K562 (cell line): ENCODE measurements around the gene FLT1. TPM values are rescaled to one million over a fixed set of nuclear protein-coding genes. Genes with fewer than 3 reads are reported as not detected.

ENCODE experiments used
- ATAC-seq: fragments of 200-7000 bp; cut with Tn5 transposase; 3 replicates; pipeline ENCODE4 v1.9.1; 2020; ENCODE audit warnings: moderate library complexity
- BruUV-seq: library from RNA; stranded (reverse); fragments of 400-500 nt; replicated peaks from 2 replicates; lab custom pipeline; 2021; lab: Mats Ljungman, UMichigan
- CTCF ChIA-PET: fragments of 300-600 bp; formaldehyde crosslinking; extraction: SDS; loops from one replicate; lab custom pipeline; 2021; ENCODE audit warnings: low intra/inter-chr PET ratio; lab: Yijun Ruan, JAX
- POLR2A ChIA-PET: fragments of 300-600, 350-650 bp; sonication (Branson Sonifier 250); formaldehyde crosslinking; extraction: SDS; loops from one replicate; lab custom pipeline; 2021; ENCODE audit warnings: antibody characterized with exemption, inconsistent platforms; lab: Yijun Ruan, JAX
- DNase-seq, 4 experiments: peaks; one replicate each; pipeline versions ENCODE4 v3.0.0 to v3.0.0-alpha.2; 2011 to 2018; ENCODE audit warnings: low spot score in 3 of 4, mixed read lengths in 3 of 4; ENCODE audit errors: extremely low read depth in 1 of 4
- FAIRE-seq: peaks from 2 replicates; lab custom pipeline; 2011; peaks lifted over from hg19 to GRCh38; lab: Jason Lieb, UNC
- H2AFZ ChIP-seq: 2 replicates; pipeline ENCODE4 v1.6.0; 2011; ENCODE audit warnings: low read depth, low read length, control low read depth, inconsistent platforms
- H3K27ac ChIP-seq: fragments of 200-600 bp; 3 replicates; pipeline ENCODE4 v1.8.0; 2011; ENCODE audit warnings: low read depth, mild to moderate bottlenecking, control low read depth, inconsistent platforms, low read length, moderate library complexity, mixed read lengths; ENCODE audit errors: extremely low read depth
- H3K27me3 ChIP-seq, 2 experiments: fragments of 300-600 bp in 1 of 2; 2 replicates in 1 of 2; 3 replicates in 1 of 2; pipeline versions ENCODE4 v1.6.0 to v1.8.0; 2011; ENCODE audit warnings: inconsistent platforms in 2 of 2, low read length in 2 of 2, mild to moderate bottlenecking in 1 of 2, mixed read lengths in 1 of 2, moderate library complexity in 1 of 2; ENCODE audit not compliant: control insufficient read depth in 2 of 2, insufficient read depth in 2 of 2
- H3K36me3 ChIP-seq: fragments of 300-600 bp; 3 replicates; pipeline ENCODE4 v1.8.0; 2011; ENCODE audit warnings: mild to moderate bottlenecking, low read length, inconsistent platforms; ENCODE audit not compliant: control insufficient read depth, insufficient read depth
- H3K4me1 ChIP-seq, 2 experiments: fragments of 200-600 bp in 1 of 2; replicated peaks in 1 of 2; 2 replicates in 1 of 2; 3 replicates in 1 of 2; pipeline versions ENCODE4 v1.5.1 to v1.8.0; 2011; ENCODE audit warnings: inconsistent platforms in 2 of 2, low read length in 2 of 2, mild to moderate bottlenecking in 1 of 2, mixed read lengths in 1 of 2, moderate library complexity in 1 of 2; ENCODE audit not compliant: control insufficient read depth in 2 of 2, insufficient read depth in 2 of 2
- H3K4me2 ChIP-seq: 2 replicates; pipeline ENCODE4 v1.6.1; 2011; ENCODE audit warnings: low read length, control low read depth, inconsistent platforms, mixed read lengths; ENCODE audit not compliant: insufficient read depth
- H3K4me3 ChIP-seq: fragments of 200-600 bp; sonication (generic), shearing (Covaris generic); 2 replicates; pipeline ENCODE4 v1.5.1; 2016; ENCODE audit warnings: control low read depth, inconsistent platforms
- H3K79me2 ChIP-seq: fragments of 200-600 bp; 3 replicates; pipeline ENCODE4 v1.8.0; 2011; ENCODE audit warnings: low read length, inconsistent platforms; ENCODE audit not compliant: control insufficient read depth, insufficient read depth
- H3K9ac ChIP-seq, 2 experiments: 2 replicates each; pipeline versions ENCODE4 v1.6.0 to v1.6.1; 2011; ENCODE audit warnings: low read depth in 2 of 2, low read length in 2 of 2, control low read depth in 1 of 2, inconsistent platforms in 1 of 2, mild to moderate bottlenecking in 1 of 2, mixed read lengths in 1 of 2; ENCODE audit not compliant: insufficient read depth in 1 of 2
- H3K9me1 ChIP-seq: one replicate; pipeline ENCODE4 v1.6.0; 2011; ENCODE audit warnings: inconsistent platforms, mild to moderate bottlenecking, low read length, moderate library complexity; ENCODE audit not compliant: control insufficient read depth, insufficient read depth
- H3K9me3 ChIP-seq: replicated peaks from 2 replicates; pipeline ENCODE4 v1.5.1; 2011; ENCODE audit warnings: low read depth, low read length, inconsistent platforms; ENCODE audit not compliant: control insufficient read depth, insufficient read depth
- H4K20me1 ChIP-seq: replicated peaks from 2 replicates; pipeline ENCODE4 v1.6.1; 2011; ENCODE audit warnings: low read length, inconsistent platforms, mixed read lengths; ENCODE audit not compliant: control insufficient read depth, insufficient read depth
- ADNP ChIP-seq: fragments of 200-800 bp; sonication (Bioruptor generic); IDR thresholded peaks from 2 replicates; pipeline ENCODE4 v1.6.1; 2016; ENCODE audit warnings: missing genetic modification characterization, missing compliant biosample characterization
- BCOR ChIP-seq: fragments of 450-650 bp; IDR thresholded peaks from 2 replicates; pipeline ENCODE4 v1.6.1; 2016
- CAMTA2 ChIP-seq: fragments of 250-450 bp; sonication (Bioruptor Pico); conservative IDR thresholded peaks from 2 replicates; pipeline ENCODE4 v1.5.1; 2022
- CCAR2 ChIP-seq: fragments of 200-400 bp; formaldehyde crosslinking; IDR thresholded peaks from 2 replicates; pipeline ENCODE4 v1.6.1; 2017; ENCODE audit warnings: mild to moderate bottlenecking, low read depth, low read length
- CREB1 ChIP-seq, 2 experiments: sonication (generic) in 1 of 2; formaldehyde crosslinking in 1 of 2; IDR thresholded peaks; 2 replicates each; pipeline versions ENCODE4 v1.6.1 to v1.8.0; 2012 to 2022; ENCODE audit warnings: inconsistent platforms in 1 of 2, mild to moderate bottlenecking in 1 of 2, missing genetic modification reagents in 1 of 2, moderate library complexity in 1 of 2
- MECOM ChIP-seq: fragments of 250-450 bp; sonication (Bioruptor Pico); IDR thresholded peaks from 2 replicates; pipeline ENCODE4 v1.8.0; 2022; ENCODE audit warnings: inconsistent platforms
- SIX5 ChIP-seq, 2 experiments: IDR thresholded peaks; 2 replicates each; pipeline ENCODE4 v1.6.1; 2011; ENCODE audit warnings: low read length in 2 of 2, borderline replicate concordance in 1 of 2, low read depth in 1 of 2, mild to moderate bottlenecking in 1 of 2, moderate library complexity in 1 of 2; ENCODE audit not compliant: insufficient read depth in 1 of 2
- WGBS: fragments of 100-300 bp; shearing (Covaris generic); methylation state at CpG from one replicate; pipeline ENCODE4 v1.1.6; 2016; ENCODE audit warnings: low coverage, mixed read lengths; ENCODE audit not compliant: insufficient coverage; ENCODE audit errors: missing lambda C conversion rate; 5-methylcytosine and 5-hydroxymethylcytosine counted together
- in situ Hi-C: fragments of 300-500 bp; cut with MboI; formaldehyde crosslinking; loops from 4 replicates; pipeline ENCODE4 v1.15.0; 2018; ENCODE audit warnings: inconsistent platforms, mixed read lengths
- intact Hi-C: fragments of 100-400 bp; cut with micrococcal nuclease; formaldehyde crosslinking; loops from 2 replicates; pipeline ENCODE4 v1.14.2; 2022
- polyA plus RNA-seq, 8 experiments: library from polyadenylated mRNA; depleted of rRNA in 4 of 8; stranded (reverse) in 5 of 8; unstranded in 3 of 8; fragments of >200 nt; fragmentation: Nextera tagmentation in 2 of 8; fragmentation: Illumina TruSeq in 1 of 8; extraction: Ambion mirVana in 2 of 8; extraction: Trizol in 1 of 8; gene quantifications; 2 replicates each; pipeline versions ENCODE4 v1.2.1 to v1.2.3, GENCODE V29; 2011 to 2014; ENCODE audit warnings: inconsistent platforms in 1 of 8, missing spikeins in 1 of 8
- total RNA-seq, 7 experiments: library from RNA; depleted of rRNA in 6 of 7; stranded (reverse); fragments of >200 nt in 6 of 7; fragmentation: Illumina TruSeq in 2 of 7; extraction: Trizol in 2 of 7; gene quantifications; 2 replicates each; pipeline versions ENCODE4 v1.2.1 to v1.2.3, GENCODE V29; 2011 to 2021; ENCODE audit warnings: low replicate concordance in 1 of 7
- TF ChIP-seq, protein P1 (sequence below): fragments of 450-650 bp; IDR thresholded peaks from 2 replicates; pipeline ENCODE4 v1.6.1; 2016; ENCODE audit warnings: antibody characterized with exemption

FLT1 gene
- total and polyA plus RNA-seq, 9 of the 15 experiments (the other 6 are each of a cell fraction or from before 2014, with no cell fraction given), result 0.01 to 2.0 (median 0.22) TPM

DNA sequence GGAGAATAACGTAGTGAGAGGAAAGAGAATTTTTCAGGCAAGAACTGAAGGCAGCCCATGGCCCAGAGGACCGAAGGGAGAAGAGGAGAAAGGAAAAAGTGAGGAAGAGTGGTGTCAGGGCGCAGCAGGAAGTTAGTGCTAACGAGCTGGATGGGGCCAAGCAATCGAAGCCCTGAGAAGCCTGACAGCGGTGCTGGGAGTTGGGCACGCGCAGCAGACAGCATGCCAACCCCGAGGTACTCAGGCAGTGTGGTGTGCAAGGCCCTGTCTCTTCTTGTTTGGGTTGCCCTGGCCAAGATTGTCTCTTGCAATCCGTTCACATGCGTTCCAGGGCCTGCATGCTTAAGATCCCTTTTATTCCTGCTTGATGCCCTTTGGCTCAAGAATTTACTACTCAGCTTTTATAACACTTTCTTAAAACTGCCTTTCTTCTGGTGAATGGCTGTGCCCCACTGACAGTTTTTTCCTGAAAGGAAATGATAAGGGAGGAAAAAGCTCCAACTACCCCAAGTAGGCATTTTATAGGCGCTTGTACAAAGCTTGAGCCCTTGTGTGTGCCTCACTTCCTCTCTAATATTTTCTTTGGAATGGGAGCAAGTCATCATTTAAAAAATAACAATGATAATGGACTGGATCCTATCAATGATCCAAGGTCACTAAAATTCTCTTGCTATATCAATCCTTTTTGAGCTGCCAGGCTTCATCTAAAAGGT is 115.4 kb downstream of the FLT1 start:
- BruUV-seq, result no TSS peak
- Histone ChIP-seq H2AFZ (no peak overlapping the region), H4K20me1 (no peaks in the 10 kb centered on the region), H3K36me3 (no peaks in the 10 kb centered on the region), H3K79me2 (no peaks in the 10 kb centered on the region), H3K27me3 (no peaks in the 10 kb centered on the region), H3K9me1 (no peaks in the 10 kb centered on the region), H3K4me3 (no peak overlapping the region), H3K9ac (no peak overlapping the region), H3K9me3 (no peaks in the 10 kb centered on the region), H3K4me1 (peaks cover 0 to 10% of the 10 kb centered on the region in 2 experiments; a peak in 3 of 5 replicates), H3K27ac (no peak overlapping the region), H3K4me2 (no peak overlapping the region)
- CTCF ChIA-PET, result no interaction called here
- 65% methylated on average over 12 of the region's 12 CpGs for WGBS
- POLR2A ChIA-PET, result interaction anchor here (0.7 kb wide), 1 partner anchor 367 kb away, joined by 3 read pairs; no protein-coding TSS in a partner anchor
- ATAC-seq, result no peak
- DNase-seq, result no peak
- intact Hi-C loops, result no loop called here
- FAIRE-seq, result no peak
- in situ Hi-C loops, result no loop called here
- TF ChIP-seq CREB1 (IDR thresholded peaks at IDR 0.05) (no peak), CREB1 (CRISPR knock-in tag; IDR thresholded peaks at IDR 0.05) (no peak), SIX5 (IDR thresholded peaks at IDR 0.05; ENCODE audit: borderline replicate concordance in 1 of 2, insufficient read depth in 1 of 2, low read depth in 1 of 2, low read length in 2 of 2) (no peak), BCOR (no peak), ADNP (no peak), CAMTA2 (CRISPR knock-in tag) (no peak), MECOM (CRISPR knock-in tag) (no peak), CCAR2 (no peak)
- TF ChIP-seq, protein P1, sequence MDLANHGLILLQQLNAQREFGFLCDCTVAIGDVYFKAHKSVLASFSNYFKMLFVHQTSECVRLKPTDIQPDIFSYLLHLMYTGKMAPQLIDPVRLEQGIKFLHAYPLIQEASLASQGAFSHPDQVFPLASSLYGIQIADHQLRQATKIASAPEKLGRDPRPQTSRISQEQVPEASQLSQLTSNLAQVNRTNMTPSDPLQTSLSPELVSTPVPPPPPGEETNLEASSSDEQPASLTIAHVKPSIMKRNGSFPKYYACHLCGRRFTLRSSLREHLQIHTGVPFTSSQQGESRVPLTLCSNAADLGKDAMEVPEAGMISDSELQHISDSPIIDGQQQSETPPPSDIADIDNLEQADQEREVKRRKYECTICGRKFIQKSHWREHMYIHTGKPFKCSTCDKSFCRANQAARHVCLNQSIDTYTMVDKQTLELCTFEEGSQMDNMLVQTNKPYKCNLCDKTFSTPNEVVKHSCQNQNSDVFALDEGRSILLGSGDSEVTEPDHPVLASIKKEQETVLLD, result no peak
